A549 treated with AZD9567 at 1 μM for 4 hours (cell line): ENCODE measurements around the gene NME1. TPM values are rescaled to one million over a fixed set of nuclear protein-coding genes. Genes with fewer than 3 reads are reported as not detected.

ENCODE experiments used
- total RNA-seq: library from RNA; stranded (reverse); fragments of 200-300 nt; extraction: Qiagen RNA extraction; gene quantifications from 5 replicates; pipeline ENCODE4 v1.2.3, GENCODE V29; 2022; ENCODE audit not compliant: insufficient read depth

Gene NME1
- total RNA-seq, result 601 to 748 TPM (median 704 TPM) in 5 replicates

DNA sequence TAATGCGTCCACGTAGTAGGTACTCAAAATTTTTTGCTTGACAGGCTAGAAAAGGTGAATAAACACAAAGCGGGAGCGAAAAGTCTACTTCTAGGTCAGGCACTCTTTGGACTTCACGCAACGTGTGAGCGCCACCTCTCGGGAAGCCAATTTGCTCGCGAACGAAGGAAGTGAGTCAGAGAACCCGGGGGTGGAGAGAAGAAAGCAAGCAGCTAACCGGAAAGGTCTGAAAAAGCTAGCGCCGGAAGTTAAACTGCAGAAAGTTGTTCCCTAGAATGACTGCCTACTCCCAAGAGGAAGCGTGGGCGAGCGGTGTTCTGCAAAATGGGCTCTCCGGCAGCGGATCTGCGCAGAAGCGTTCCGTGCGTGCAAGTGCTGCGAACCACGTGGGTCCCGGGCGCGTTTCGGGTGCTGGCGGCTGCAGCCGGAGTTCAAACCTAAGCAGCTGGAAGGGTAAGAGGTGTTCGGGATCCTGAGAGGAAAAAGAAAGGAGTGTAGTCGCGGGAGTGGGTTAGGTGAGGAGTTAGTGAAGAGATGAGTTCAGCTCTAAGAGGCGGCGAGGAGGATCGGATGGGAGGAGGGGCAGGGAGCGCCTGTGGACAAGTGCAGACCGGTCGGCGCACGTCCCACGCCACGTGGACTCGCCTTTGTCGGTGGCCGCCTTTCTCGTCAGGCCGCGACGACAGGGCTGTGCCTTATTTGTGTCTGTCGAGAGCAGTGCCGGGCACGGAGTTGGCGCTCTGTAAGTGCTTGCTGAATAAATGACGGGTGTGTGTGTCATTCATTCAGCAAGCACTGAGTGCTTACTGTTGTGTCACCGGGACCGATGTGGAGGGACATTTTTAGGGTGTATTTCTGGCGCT lies at the start of gene NME1:
NME1 (plus strand) TSS at position 350 of the 863 bp plus-strand sequence. CDS start 2,096 bp downstream, outside the sequence.

DNA sequence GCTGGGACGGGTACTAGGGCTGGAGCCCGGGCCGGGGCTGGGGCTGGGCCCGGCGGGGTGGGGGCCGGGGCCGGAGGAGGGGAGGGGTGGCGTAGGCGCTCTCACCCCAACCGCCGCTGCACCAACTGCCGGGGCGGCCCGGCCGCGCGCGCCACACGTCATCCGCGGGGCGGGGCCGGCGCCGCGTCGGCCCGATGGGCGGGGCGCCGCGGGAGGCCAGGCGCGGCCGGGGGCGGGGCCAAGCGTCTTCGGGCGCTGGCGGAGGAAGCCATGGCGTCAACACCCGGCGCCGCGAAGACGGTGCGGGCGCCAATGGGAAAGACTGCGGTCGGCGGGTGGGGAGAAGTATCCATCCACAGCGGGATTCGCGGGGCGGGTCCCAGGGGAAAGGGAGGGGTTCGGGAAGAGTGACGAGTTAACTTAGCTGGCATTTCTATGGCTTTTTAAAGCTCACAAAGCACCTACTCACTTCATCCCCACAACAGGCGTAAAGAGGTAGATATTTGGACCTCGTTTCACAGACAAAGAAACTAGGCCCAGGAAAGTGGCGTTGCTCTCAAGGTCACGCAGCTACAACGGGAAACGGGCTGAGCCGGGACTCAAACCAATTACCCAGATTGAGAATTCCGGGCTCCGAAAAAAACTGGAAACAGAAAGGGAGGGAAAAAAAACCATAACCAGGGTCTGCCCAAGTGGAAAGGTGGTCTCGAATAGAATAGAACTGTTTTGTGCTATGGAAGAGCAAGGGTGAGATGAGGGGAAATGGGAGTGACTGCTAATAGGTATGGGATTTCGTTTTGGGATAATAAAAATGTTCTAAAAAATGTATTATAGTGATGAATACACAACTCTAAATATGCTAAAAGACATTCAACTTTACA lies 32.4 kb upstream of the NME1 start, which contains the start of gene SPAG9:
SPAG9 (minus strand) TSS at position 130 of the 881 bp plus-strand sequence. CDS start 212 bp downstream, outside the sequence.

DNA sequence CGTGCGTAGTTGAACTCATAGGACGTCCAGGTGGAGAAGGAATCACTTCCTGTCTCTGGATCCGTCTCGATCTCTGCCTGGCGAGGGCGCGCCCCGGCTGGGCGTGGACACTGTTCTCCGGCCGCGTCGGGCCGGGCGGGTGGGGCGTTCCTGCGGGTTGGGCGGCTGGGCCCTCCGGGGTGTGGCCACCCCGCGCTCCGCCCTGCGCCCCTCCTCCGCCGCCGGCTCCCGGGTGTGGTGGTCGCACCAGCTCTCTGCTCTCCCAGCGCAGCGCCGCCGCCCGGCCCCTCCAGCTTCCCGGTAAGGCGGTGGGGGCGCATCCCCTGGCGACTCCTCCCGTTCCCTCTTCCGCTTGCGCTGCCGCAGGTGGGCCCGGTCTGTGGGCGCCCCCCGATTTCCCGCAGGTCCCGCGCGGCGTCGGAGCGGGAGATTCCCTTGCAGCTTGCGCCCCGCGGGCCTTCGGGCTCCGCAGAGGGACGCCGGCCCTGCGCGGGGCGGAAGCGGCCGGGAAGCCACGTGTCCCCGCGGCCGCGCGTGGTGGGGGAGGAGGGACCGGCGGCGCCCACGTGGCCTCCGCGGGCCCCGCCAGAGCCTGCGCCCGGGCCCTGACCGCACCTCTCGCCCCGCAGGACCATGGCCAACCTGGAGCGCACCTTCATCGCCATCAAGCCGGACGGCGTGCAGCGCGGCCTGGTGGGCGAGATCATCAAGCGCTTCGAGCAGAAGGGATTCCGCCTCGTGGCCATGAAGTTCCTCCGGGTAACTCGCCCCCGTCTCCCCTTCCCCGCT lies 13.0 kb downstream of the NME1 start, which contains the start of gene NME2:
NME2 (plus strand) TSS at position 214 of the 789 bp plus-strand sequence; CDS start at position 634, 420 bp downstream.

Other genes with a start within 250 kb of the NME1 start
- 80.4 to 106 TPM (median 84.7 TPM) in 5 replicates for gene SPAG9, start 32.7 kb upstream of the NME1 start, total RNA-seq
- 1,547 to 1,886 TPM (median 1,839 TPM) in 5 replicates for gene NME2, start 12.9 kb downstream of the NME1 start, total RNA-seq
- gene MBTD1, start 106.5 kb downstream of the NME1 start, total RNA-seq, result 4.6 to 7.6 TPM (median 6.3 TPM) in 5 replicates
- 62.6 to 73.8 TPM (median 68.2 TPM) in 5 replicates for gene UTP18, start 107.0 kb downstream of the NME1 start, total RNA-seq